ENCODE data around the gene SULT6B1. TPM values are rescaled to one million over a fixed set of nuclear protein-coding genes. Genes with fewer than 3 reads are reported as not detected.
"Not testable (repeated sequence)": the region's sequence is repeated elsewhere in the genome, so short reads cannot be mapped to it uniquely, and the experiment has no call there.

Gene SULT6B1
- total RNA-seq, 1 experiment from 2014 or later, result 0.63 TPM

GRCh38 chr2:37206760-37207159 is 18.3 kb upstream of the SULT6B1 start:
- not testable (repeated sequence) for H3K9me3 ChIP-seq (replicated peaks); H3K27me3 ChIP-seq (replicated peaks); H3K27ac ChIP-seq; DNase-seq (ENCODE audit: low read depth in 1 of 2, low spot score in 2 of 2); H3K4me1 ChIP-seq (replicated peaks); H3K4me3 ChIP-seq
- H3K36me3 ChIP-seq, result peaks cover 92% of the 10 kb centered on the region

GRCh38 chr2:37205689-37206341 is 17.3 kb upstream of the SULT6B1 start:
- Histone ChIP-seq H3K27ac (no peak overlapping the region), H3K27me3 (replicated peaks) (no peaks in the 10 kb centered on the region), H3K4me3 (no peak overlapping the region), H3K4me1 (replicated peaks) (peaks cover 14% of the 10 kb centered on the region), H3K36me3 (peaks cover 87% of the 10 kb centered on the region), H3K9me3 (replicated peaks) (peaks cover 3% of the 10 kb centered on the region; the same call in 1 of the 2 replicates)
- no peak for DNase-seq (ENCODE audit: low read depth in 1 of 2, low spot score in 2 of 2)

GRCh38 chr2:37205071-37205661 is 16.7 kb upstream of the SULT6B1 start:
- H3K36me3 ChIP-seq, result peaks cover 87% of the 10 kb centered on the region
- not testable (repeated sequence) for H3K4me3 ChIP-seq; H3K27me3 ChIP-seq (replicated peaks); H3K9me3 ChIP-seq (replicated peaks); DNase-seq (ENCODE audit: low read depth in 1 of 2, low spot score in 2 of 2); H3K27ac ChIP-seq
- H3K4me1 ChIP-seq (replicated peaks), result peaks cover 20% of the 10 kb centered on the region

GRCh38 chr2:37203708-37204107 is 15.2 kb upstream of the SULT6B1 start:
- H3K4me3 ChIP-seq, result no peak overlapping the region
- peaks cover 83% of the 10 kb centered on the region for H3K36me3 ChIP-seq
- peaks cover 3% of the 10 kb centered on the region; the same call in 1 of the 2 replicates for H3K9me3 ChIP-seq (replicated peaks)
- no peak for DNase-seq (ENCODE audit: low read depth in 1 of 2, low spot score in 2 of 2)
- H3K27ac ChIP-seq, result no peak overlapping the region
- H3K4me1 ChIP-seq (replicated peaks), result peaks cover 29% of the 10 kb centered on the region
- H3K27me3 ChIP-seq (replicated peaks), result no peaks in the 10 kb centered on the region

- no peaks in the 10 kb centered on the region for H3K27me3 ChIP-seq (replicated peaks)
- H3K4me1 ChIP-seq (replicated peaks), result peaks cover 38% of the 10 kb centered on the region
- H3K27ac ChIP-seq, result peak overlapping the region; percentile 50
- H3K4me3 ChIP-seq, result no peak overlapping the region
- no peaks in the 10 kb centered on the region for H3K9me3 ChIP-seq (replicated peaks)
- DNase-seq (ENCODE audit: low read depth in 1 of 2, low spot score in 2 of 2), result peak; percentile 88 to 92
- peaks cover 74% of the 10 kb centered on the region for H3K36me3 ChIP-seq
These were observed 13.3 kb upstream of the SULT6B1 start for GRCh38 chr2:37201766-37202165.

GRCh38 chr2:37201208-37201607 is 12.7 kb upstream of the SULT6B1 start:
- Histone ChIP-seq H3K9me3 (replicated peaks) (no peaks in the 10 kb centered on the region), H3K27ac (peak overlapping the region; percentile 50), H3K36me3 (peaks cover 73% of the 10 kb centered on the region), H3K27me3 (replicated peaks) (no peaks in the 10 kb centered on the region), H3K4me1 (replicated peaks) (peaks cover 41% of the 10 kb centered on the region), H3K4me3 (no peak overlapping the region)
- DNase-seq (ENCODE audit: low read depth in 1 of 2, low spot score in 2 of 2), result peak in 1 of 2 experiments; percentile 58

GRCh38 chr2:37198681-37199065 is 10.2 kb upstream of the SULT6B1 start:
- H3K27me3 ChIP-seq (replicated peaks), result no peaks in the 10 kb centered on the region
- no peak overlapping the region for H3K27ac ChIP-seq
- H3K4me3 ChIP-seq, result no peak overlapping the region
- no peaks in the 10 kb centered on the region for H3K9me3 ChIP-seq (replicated peaks)
- H3K4me1 ChIP-seq (replicated peaks), result peaks cover 44% of the 10 kb centered on the region
- H3K36me3 ChIP-seq, result peaks cover 48% of the 10 kb centered on the region
- no peak for DNase-seq (ENCODE audit: low read depth in 1 of 2, low spot score in 2 of 2)

- Histone ChIP-seq H3K27ac (peak within 1 kb of the TSS; percentile 69), H3K36me3 (peaks cover 37% of the 10 kb centered on the region), H3K4me1 (replicated peaks) (peaks cover 38% of the 10 kb centered on the region), H3K4me3 (peak within 1 kb of the TSS; percentile 84), H3K27me3 (replicated peaks) (no peaks in the 10 kb centered on the region), H3K9me3 (replicated peaks) (no peaks in the 10 kb centered on the region)
- peak; percentile 77 to 88 for DNase-seq (ENCODE audit: low read depth in 1 of 2, low spot score in 2 of 2)
These were observed 8.1 kb upstream of the SULT6B1 start, which contains the start of gene CEBPZOS for GRCh38 chr2:37196320-37197195. CEBPZOS (plus strand) TSS chr2:37196496; CDS start chr2:37199705, 3,209 bp downstream.

- H3K4me1 ChIP-seq (replicated peaks), result peaks cover 31% of the 10 kb centered on the region
- not testable (repeated sequence) for H3K9me3 ChIP-seq (replicated peaks); H3K27me3 ChIP-seq (replicated peaks); DNase-seq (ENCODE audit: low read depth in 1 of 2, low spot score in 2 of 2)
- H3K4me3 ChIP-seq, result peak overlapping the region; percentile 84
- H3K36me3 ChIP-seq, result peaks cover 33% of the 10 kb centered on the region
- peak overlapping the region; percentile 69; the same call in 1 of the 2 replicates for H3K27ac ChIP-seq
These were observed 7.4 kb upstream of the SULT6B1 start for GRCh38 chr2:37195862-37196319.

GRCh38 chr2:37192551-37192950 is 4.1 kb upstream of the SULT6B1 start:
- no peaks in the 10 kb centered on the region for H3K9me3 ChIP-seq (replicated peaks)
- H3K4me3 ChIP-seq, result no peak overlapping the region
- peaks cover 23% of the 10 kb centered on the region for H3K4me1 ChIP-seq (replicated peaks)
- H3K36me3 ChIP-seq, result peaks cover 13% of the 10 kb centered on the region
- no peaks in the 10 kb centered on the region for H3K27me3 ChIP-seq (replicated peaks)
- no peak for DNase-seq (ENCODE audit: low read depth in 1 of 2, low spot score in 2 of 2)
- H3K27ac ChIP-seq, result no peak overlapping the region

GRCh38 chr2:37191747-37192146 is 3.3 kb upstream of the SULT6B1 start:
- H3K27ac ChIP-seq, result no peak overlapping the region

GRCh38 chr2:37191253-37191652 is 2.8 kb upstream of the SULT6B1 start:
- Histone ChIP-seq H3K27ac (no peak overlapping the region), H3K4me3 (no peak overlapping the region), H3K9me3 (replicated peaks) (no peaks in the 10 kb centered on the region), H3K36me3 (no peaks in the 10 kb centered on the region), H3K4me1 (replicated peaks) (peaks cover 15% of the 10 kb centered on the region), H3K27me3 (replicated peaks) (no peaks in the 10 kb centered on the region)
- no peak for DNase-seq (ENCODE audit: low read depth in 1 of 2, low spot score in 2 of 2)

More at GRCh38 chr2:37191747-37192146, 3.3 kb upstream of the SULT6B1 start:
- Histone ChIP-seq H3K4me3 (no peak overlapping the region), H3K36me3 (peaks cover 5% of the 10 kb centered on the region), H3K9me3 (replicated peaks) (no peaks in the 10 kb centered on the region), H3K4me1 (replicated peaks) (peaks cover 17% of the 10 kb centered on the region), H3K27me3 (replicated peaks) (no peaks in the 10 kb centered on the region)
- DNase-seq (ENCODE audit: low read depth in 1 of 2, low spot score in 2 of 2), result no peak

GRCh38 chr2:37190290-37190689 is 1.8 kb upstream of the SULT6B1 start:
- Histone ChIP-seq H3K36me3 (no peaks in the 10 kb centered on the region), H3K4me3 (no peak overlapping the region)

More at GRCh38 chr2:37190290-37190689, 1.8 kb upstream of the SULT6B1 start:
- no peak overlapping the region for H3K27ac ChIP-seq
- H3K4me1 ChIP-seq (replicated peaks), result peaks cover 11% of the 10 kb centered on the region
- DNase-seq (ENCODE audit: low read depth in 1 of 2, low spot score in 2 of 2), result no peak
- H3K9me3 ChIP-seq (replicated peaks), result no peaks in the 10 kb centered on the region
- H3K27me3 ChIP-seq (replicated peaks), result no peaks in the 10 kb centered on the region
